K562 (cell line): ENCODE measurements around the gene MYH15. TPM values are rescaled to one million over a fixed set of nuclear protein-coding genes. Genes with fewer than 3 reads are reported as not detected.
A peak's percentile ranks its signal among the peaks of the same experiment; 100 is the strongest.

ENCODE experiments used
- ARID1B ChIP-seq: fragments of 450-650 bp; IDR thresholded peaks from 2 replicates; pipeline ENCODE4 v1.6.1; 2016; ENCODE audit warnings: antibody characterized with exemption, mild to moderate bottlenecking, inconsistent platforms
- CBX2 ChIP-seq: fragments of 200-600 bp; sonication (generic); IDR thresholded peaks from one replicate; pipeline ENCODE4 v1.6.1; 2012; ENCODE audit warnings: mild to moderate bottlenecking, low read length, inconsistent platforms; ENCODE audit not compliant: insufficient read depth, poor library complexity, severe bottlenecking
- CHD2 ChIP-seq: IDR thresholded peaks from 2 replicates; pipeline ENCODE4 v1.6.1; 2011; ENCODE audit warnings: low read depth, low read length
- EHMT2 ChIP-seq: fragments of 450-650 bp; IDR thresholded peaks from 2 replicates; pipeline ENCODE4 v1.6.1; 2018; ENCODE audit warnings: antibody characterized with exemption
- EZH2 ChIP-seq: IDR thresholded peaks from 2 replicates; pipeline ENCODE4 v1.6.1; 2012; ENCODE audit warnings: low read depth, mild to moderate bottlenecking, inconsistent platforms, low read length, borderline replicate concordance
- FOXO4 ChIP-seq: fragments of 450-650 bp; formaldehyde crosslinking; IDR thresholded peaks from 2 replicates; pipeline ENCODE4 v1.4.0; 2020; ENCODE audit warnings: mild to moderate bottlenecking, moderate library complexity
- GATAD2A ChIP-seq: fragments of 450-650 bp; IDR thresholded peaks from 2 replicates; pipeline ENCODE4 v1.6.1; 2017
- GATAD2B ChIP-seq: fragments of 450-650 bp; IDR thresholded peaks from 2 replicates; pipeline ENCODE4 v1.6.1; 2017; ENCODE audit warnings: mild to moderate bottlenecking, borderline replicate concordance
- MYC ChIP-seq, 2 experiments: fragments of 250-450 bp in 1 of 2; sonication (Bioruptor Pico) in 1 of 2; IDR thresholded peaks; 2 replicates each; pipeline versions ENCODE4 v1.5.1 to v1.6.1; 2012 to 2021; ENCODE audit warnings: low read depth in 2 of 2, borderline replicate concordance in 1 of 2, improper control_type of control experiment in 1 of 2, low read length in 1 of 2, mild to moderate bottlenecking in 1 of 2, moderate library complexity in 1 of 2
- NCOA2 ChIP-seq, 2 experiments: fragments of 450-650 bp; IDR thresholded peaks; 2 replicates each; pipeline ENCODE4 v1.6.1; 2018; ENCODE audit warnings: mild to moderate bottlenecking in 2 of 2, moderate library complexity in 1 of 2; ENCODE audit not compliant: partially characterized antibody in 2 of 2
- PCBP1 ChIP-seq: fragments of 200-400 bp; formaldehyde crosslinking; IDR thresholded peaks from 2 replicates; pipeline ENCODE4 v1.6.1; 2018; ENCODE audit warnings: mild to moderate bottlenecking, low read depth, low read length; ENCODE audit not compliant: poor library complexity, severe bottlenecking
- TCF3 ChIP-seq: sonication (generic); formaldehyde crosslinking; IDR thresholded peaks from 2 replicates; pipeline ENCODE4 v1.4.0; 2020; ENCODE audit warnings: mild to moderate bottlenecking, missing genetic modification reagents
- ZNF174 ChIP-seq: fragments of 250-450 bp; sonication (Bioruptor Pico); IDR thresholded peaks from 2 replicates; pipeline ENCODE4 v1.4.0; 2020; ENCODE audit warnings: mild to moderate bottlenecking
- polyA plus RNA-seq, 8 experiments: library from polyadenylated mRNA; depleted of rRNA in 4 of 8; stranded (reverse) in 5 of 8; unstranded in 3 of 8; fragments of >200 nt; fragmentation: Nextera tagmentation in 2 of 8; fragmentation: Illumina TruSeq in 1 of 8; extraction: Ambion mirVana in 2 of 8; extraction: Trizol in 1 of 8; gene quantifications; 2 replicates each; pipeline versions ENCODE4 v1.2.1 to v1.2.3, GENCODE V29; 2011 to 2014; ENCODE audit warnings: inconsistent platforms in 1 of 8, missing spikeins in 1 of 8
- total RNA-seq, 7 experiments: library from RNA; depleted of rRNA in 6 of 7; stranded (reverse); fragments of >200 nt in 6 of 7; fragmentation: Illumina TruSeq in 2 of 7; extraction: Trizol in 2 of 7; gene quantifications; 2 replicates each; pipeline versions ENCODE4 v1.2.1 to v1.2.3, GENCODE V29; 2011 to 2021; ENCODE audit warnings: low replicate concordance in 1 of 7
- TF ChIP-seq, protein P1 (sequence below): fragments of 450-650 bp; IDR thresholded peaks from 2 replicates; pipeline ENCODE4 v1.7.0; 2016; ENCODE audit warnings: borderline replicate concordance
- TF ChIP-seq, protein P2 (sequence below): fragments of 450-650 bp; formaldehyde crosslinking; IDR thresholded peaks from 2 replicates; pipeline ENCODE4 v1.4.0; 2022; ENCODE audit warnings: missing genetic modification characterization

MYH15 gene
- total and polyA plus RNA-seq, 9 of the 15 experiments (the other 6 are each of a cell fraction or from before 2014, with no cell fraction given): 0.03 to 0.29 (median 0.12) TPM

- TF ChIP-seq, protein P1, sequence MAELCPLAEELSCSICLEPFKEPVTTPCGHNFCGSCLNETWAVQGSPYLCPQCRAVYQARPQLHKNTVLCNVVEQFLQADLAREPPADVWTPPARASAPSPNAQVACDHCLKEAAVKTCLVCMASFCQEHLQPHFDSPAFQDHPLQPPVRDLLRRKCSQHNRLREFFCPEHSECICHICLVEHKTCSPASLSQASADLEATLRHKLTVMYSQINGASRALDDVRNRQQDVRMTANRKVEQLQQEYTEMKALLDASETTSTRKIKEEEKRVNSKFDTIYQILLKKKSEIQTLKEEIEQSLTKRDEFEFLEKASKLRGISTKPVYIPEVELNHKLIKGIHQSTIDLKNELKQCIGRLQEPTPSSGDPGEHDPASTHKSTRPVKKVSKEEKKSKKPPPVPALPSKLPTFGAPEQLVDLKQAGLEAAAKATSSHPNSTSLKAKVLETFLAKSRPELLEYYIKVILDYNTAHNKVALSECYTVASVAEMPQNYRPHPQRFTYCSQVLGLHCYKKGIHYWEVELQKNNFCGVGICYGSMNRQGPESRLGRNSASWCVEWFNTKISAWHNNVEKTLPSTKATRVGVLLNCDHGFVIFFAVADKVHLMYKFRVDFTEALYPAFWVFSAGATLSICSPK: no peak
- TF ChIP-seq CBX2 (no peak), TCF3 (CRISPR knock-in tag) (no peak), EZH2 (no peak), GATAD2B (no peak), ARID1B (no peak), GATAD2A (no peak), CHD2 (no peak), MYC (IDR thresholded peaks at IDR 0.05; ENCODE audit: low read depth, low read length) (peak; percentile 74), MYC (CRISPR knock-in tag; IDR thresholded peaks at IDR 0.05; ENCODE audit: borderline replicate concordance, low read depth) (no peak), PCBP1 (no peak), EHMT2 (no peak), NCOA2 (IDR thresholded peaks at IDR 0.05; ENCODE audit: partially characterized antibody in 2 of 2) (no peak), FOXO4 (no peak), ZNF174 (CRISPR knock-in tag) (no peak)
- TF ChIP-seq, protein P2, sequence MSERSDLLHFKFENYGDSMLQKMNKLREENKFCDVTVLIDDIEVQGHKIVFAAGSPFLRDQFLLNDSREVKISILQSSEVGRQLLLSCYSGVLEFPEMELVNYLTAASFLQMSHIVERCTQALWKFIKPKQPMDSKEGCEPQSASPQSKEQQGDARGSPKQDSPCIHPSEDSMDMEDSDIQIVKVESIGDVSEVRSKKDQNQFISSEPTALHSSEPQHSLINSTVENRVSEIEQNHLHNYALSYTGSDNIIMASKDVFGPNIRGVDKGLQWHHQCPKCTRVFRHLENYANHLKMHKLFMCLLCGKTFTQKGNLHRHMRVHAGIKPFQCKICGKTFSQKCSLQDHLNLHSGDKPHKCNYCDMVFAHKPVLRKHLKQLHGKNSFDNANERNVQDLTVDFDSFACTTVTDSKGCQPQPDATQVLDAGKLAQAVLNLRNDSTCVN (CRISPR knock-in tag): no peak
Measured at GRCh38 chr3:108495717-108496116, 14.7 kb downstream of the MYH15 start (continued).
